Chondrocyte (in vitro differentiated cells): ENCODE data around the gene ITGA11. TPM values are rescaled to one million over a fixed set of nuclear protein-coding genes. Genes with fewer than 3 reads are reported as not detected.
A peak's percentile ranks its signal among the peaks of the same experiment; 100 is the strongest.

Experiments used
- DNase-seq: peaks from one replicate; pipeline ENCODE4 v3.0.0; 2021; ENCODE audit warnings: mixed read lengths, low spot score
- H3K27ac Mint-ChIP-seq: one replicate; pipeline ENCODE4 v1.8.0; 2021; ENCODE audit warnings: mild to moderate bottlenecking, moderate library complexity, mixed read lengths; ENCODE audit not compliant: unreplicated experiment
- H3K27me3 Mint-ChIP-seq: 2 replicates; pipeline ENCODE4 v1.8.0; 2021; ENCODE audit warnings: low read depth, mixed read lengths
- H3K36me3 Mint-ChIP-seq: 2 replicates; pipeline ENCODE4 v1.8.0; 2021; ENCODE audit warnings: low read depth, mixed read lengths
- H3K4me1 Mint-ChIP-seq: 2 replicates; pipeline ENCODE4 v1.8.0; 2021; ENCODE audit warnings: low read depth, mild to moderate bottlenecking, mixed read lengths
- H3K4me3 Mint-ChIP-seq: one replicate; pipeline ENCODE4 v1.8.0; 2021; ENCODE audit warnings: mild to moderate bottlenecking, moderate library complexity, mixed read lengths; ENCODE audit not compliant: unreplicated experiment
- H3K9me3 Mint-ChIP-seq: 2 replicates; pipeline ENCODE4 v1.8.0; 2021; ENCODE audit warnings: low read depth, mixed read lengths
- total RNA-seq: library from RNA; stranded (reverse); gene quantifications from 3 replicates; pipeline ENCODE4 v1.2.1, GENCODE V29; 2021
- TF ChIP-seq, protein P1 (sequence below): fragments of 200-600 bp; sonication (generic); IDR thresholded peaks from 2 replicates; pipeline ENCODE4 v1.5.0; 2021; ENCODE audit warnings: antibody characterized with exemption, mild to moderate bottlenecking, moderate library complexity

Gene ITGA11
- total RNA-seq, 1 donor from 2014 or later: 1,092 TPM

DNA sequence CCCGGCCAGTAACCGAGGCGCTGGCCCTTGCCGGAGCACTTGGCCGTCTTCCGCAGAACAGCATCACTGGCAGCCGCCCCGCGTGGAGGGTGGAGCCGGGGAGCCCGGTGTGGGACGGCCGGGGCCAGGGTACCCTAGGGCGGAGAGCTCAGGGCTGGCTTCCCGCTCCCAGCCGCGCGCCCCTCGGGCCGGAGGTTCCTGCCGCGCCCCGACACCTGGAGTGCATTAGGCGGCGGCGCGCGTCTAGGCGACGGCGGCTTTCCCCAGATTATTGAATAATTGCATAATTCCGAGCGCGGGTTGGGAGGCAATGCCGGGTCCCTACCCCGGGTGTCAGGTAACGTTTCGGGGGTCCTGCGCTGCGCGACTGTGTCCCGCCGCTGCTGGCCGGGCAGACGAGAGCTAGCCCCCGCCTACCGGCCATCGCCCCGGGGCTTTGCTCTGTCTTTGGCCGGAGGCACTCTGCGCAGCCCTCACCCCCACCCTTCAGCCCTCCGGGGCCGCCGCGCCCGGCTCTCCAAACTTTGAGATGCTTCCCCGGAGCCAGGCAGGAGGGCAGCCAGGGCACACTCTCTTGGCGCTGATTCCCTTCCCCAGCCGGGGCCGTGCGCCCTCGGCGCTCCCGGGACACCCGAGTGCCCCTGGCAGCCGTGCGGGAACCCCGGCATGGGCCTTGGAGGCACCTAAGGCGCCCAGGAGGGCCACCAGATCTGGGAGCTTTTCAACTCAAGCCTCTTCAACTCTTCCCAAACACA, 749 bp downstream of the ITGA11 start:
- H3K4me1 Mint-ChIP-seq: peaks cover 51% of the 10 kb centered on the region
- no peak for DNase-seq
- peaks cover 28% of the 10 kb centered on the region for H3K36me3 Mint-ChIP-seq
- no peaks in the 10 kb centered on the region for H3K27me3 Mint-ChIP-seq
- H3K27ac Mint-ChIP-seq: peak overlapping the region; percentile 95
- H3K4me3 Mint-ChIP-seq: peak overlapping the region; percentile 97
- TF ChIP-seq, protein P1, sequence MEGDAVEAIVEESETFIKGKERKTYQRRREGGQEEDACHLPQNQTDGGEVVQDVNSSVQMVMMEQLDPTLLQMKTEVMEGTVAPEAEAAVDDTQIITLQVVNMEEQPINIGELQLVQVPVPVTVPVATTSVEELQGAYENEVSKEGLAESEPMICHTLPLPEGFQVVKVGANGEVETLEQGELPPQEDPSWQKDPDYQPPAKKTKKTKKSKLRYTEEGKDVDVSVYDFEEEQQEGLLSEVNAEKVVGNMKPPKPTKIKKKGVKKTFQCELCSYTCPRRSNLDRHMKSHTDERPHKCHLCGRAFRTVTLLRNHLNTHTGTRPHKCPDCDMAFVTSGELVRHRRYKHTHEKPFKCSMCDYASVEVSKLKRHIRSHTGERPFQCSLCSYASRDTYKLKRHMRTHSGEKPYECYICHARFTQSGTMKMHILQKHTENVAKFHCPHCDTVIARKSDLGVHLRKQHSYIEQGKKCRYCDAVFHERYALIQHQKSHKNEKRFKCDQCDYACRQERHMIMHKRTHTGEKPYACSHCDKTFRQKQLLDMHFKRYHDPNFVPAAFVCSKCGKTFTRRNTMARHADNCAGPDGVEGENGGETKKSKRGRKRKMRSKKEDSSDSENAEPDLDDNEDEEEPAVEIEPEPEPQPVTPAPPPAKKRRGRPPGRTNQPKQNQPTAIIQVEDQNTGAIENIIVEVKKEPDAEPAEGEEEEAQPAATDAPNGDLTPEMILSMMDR: peak; percentile 25
- no peaks in the 10 kb centered on the region for H3K9me3 Mint-ChIP-seq

DNA sequence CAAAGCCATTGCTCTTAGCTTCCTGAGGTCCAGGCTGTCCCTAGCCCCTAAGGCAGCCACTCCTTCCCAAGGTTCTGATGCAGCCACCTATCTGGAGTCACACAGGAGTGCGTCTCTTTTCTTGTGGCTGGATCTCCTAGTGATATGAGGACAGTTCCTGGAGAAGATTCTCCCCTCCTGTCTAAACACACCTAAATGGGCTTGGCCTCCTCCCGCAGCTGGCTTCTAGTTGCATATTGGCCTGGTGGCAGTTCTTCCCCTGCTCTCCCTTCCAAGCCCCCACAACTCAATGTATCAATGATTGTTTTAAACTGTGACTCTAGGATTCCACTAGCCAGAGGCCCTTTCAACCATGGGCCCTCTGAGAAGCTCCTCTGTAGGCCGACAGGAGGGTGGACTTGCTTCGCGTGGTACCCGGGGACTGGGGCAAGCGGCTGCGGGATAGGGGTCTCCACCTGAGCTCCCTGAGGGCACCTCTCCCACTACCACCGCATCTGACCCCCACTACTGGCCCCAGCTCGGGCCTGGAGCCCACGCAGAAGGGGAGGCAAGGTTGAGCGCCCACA, 1.4 kb downstream of the ITGA11 start:
- Mint-ChIP-seq H3K4me3 (peak overlapping the region; percentile 97), H3K4me1 (peaks cover 57% of the 10 kb centered on the region), H3K27ac (peak overlapping the region; percentile 95), H3K36me3 (peaks cover 30% of the 10 kb centered on the region), H3K27me3 (no peaks in the 10 kb centered on the region), H3K9me3 (no peaks in the 10 kb centered on the region)
- DNase-seq: no peak
- TF ChIP-seq, protein P1: no peak

DNA sequence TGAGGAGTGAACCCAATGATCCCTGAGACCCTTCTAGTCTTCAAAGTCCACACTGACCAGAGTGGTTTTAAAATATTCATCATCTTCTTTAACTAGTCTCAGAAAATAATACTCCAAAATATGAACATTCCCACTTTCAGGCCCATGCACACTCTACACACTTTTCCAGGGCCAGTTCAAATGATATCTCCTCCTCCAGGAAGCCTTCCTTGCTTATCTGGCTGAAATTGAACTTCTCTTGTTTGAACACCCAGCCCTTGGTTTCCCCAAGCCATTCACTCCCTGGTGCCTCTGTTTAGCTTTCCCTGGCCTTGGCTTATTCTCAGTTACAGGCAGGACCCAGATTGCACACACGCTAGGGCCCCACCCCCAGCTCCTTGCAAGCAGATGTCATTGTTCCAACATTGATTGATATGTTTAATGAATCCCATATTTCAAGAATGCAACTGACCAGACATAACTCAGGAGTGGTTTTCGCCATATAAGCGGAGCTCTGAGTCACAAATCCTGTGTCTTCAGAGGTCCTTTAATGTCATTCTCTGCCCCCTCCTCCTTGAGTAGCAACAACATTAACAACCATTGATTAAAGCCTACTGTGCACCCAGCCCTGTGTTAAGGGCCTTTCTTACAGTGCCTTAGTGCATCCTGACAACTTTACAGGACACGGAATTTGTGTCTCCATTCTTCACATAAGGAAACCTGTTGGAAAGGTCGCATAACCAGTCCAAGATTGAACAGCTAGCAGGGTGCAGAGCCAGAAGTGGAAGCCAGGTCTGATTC, 2.1 kb downstream of the ITGA11 start:
- Mint-ChIP-seq H3K36me3 (peaks cover 32% of the 10 kb centered on the region), H3K27me3 (no peaks in the 10 kb centered on the region), H3K4me3 (peak overlapping the region; percentile 97), H3K27ac (peak overlapping the region; percentile 95), H3K4me1 (peaks cover 64% of the 10 kb centered on the region), H3K9me3 (no peaks in the 10 kb centered on the region)
- DNase-seq: no peak
- TF ChIP-seq, protein P1: no peak

DNA sequence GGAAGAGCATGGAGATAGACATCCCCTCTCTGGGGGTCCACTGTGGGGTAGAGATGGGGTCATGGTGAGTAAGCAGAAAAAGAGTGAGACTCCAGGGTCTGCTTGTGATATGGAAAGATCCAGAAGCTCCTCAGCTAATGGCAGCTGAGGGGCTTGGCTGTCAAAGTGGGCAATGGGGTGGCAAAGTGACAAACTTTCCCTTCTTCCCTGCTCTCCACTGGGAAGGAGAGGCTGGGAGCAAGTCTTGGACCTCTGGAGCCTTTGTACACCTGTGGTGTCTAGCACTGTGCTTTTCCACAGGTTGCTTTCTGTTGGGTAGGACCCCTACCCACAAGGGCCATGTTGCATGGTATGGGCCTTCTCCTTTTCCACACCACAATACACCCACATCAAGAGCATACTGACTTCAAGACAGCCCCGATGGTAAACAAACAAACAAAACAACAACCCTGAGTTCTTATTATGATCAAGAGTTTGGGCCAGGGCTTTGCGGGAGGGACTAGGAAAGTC, 3.5 kb downstream of the ITGA11 start:
- H3K27me3 Mint-ChIP-seq: no peaks in the 10 kb centered on the region
- H3K36me3 Mint-ChIP-seq: peaks cover 41% of the 10 kb centered on the region
- TF ChIP-seq, protein P1: no peak
- H3K4me1 Mint-ChIP-seq: peaks cover 78% of the 10 kb centered on the region
- H3K4me3 Mint-ChIP-seq: peak overlapping the region; percentile 97
- H3K9me3 Mint-ChIP-seq: no peaks in the 10 kb centered on the region
- H3K27ac Mint-ChIP-seq: peak overlapping the region; percentile 95
- no peak for DNase-seq

DNA sequence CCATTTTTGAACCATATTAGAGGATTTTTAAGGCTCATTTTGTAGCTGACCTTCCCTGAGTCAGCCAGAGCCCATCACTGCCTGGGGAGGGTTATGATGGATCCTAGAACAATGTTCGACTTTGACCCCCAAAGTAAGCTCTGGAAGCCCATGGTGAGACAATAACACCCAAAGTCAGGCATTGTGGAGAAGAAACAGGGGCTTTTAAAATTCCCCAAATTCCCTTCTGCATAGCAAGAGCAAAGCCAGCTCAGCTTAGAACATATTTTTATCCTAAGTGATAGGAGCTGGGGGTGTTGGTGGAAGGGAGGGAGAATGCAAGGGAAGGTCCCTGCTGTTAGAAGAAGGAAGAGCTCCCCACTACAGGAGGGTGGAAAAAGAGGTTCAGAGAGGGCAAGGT, 4.0 kb downstream of the ITGA11 start:
- TF ChIP-seq, protein P1: no peak
- no peak for DNase-seq
- H3K9me3 Mint-ChIP-seq: no peaks in the 10 kb centered on the region
- H3K36me3 Mint-ChIP-seq: peaks cover 43% of the 10 kb centered on the region
- peak overlapping the region; percentile 95 for H3K27ac Mint-ChIP-seq
- peak overlapping the region; percentile 97 for H3K4me3 Mint-ChIP-seq
- H3K27me3 Mint-ChIP-seq: no peaks in the 10 kb centered on the region
- H3K4me1 Mint-ChIP-seq: peaks cover 82% of the 10 kb centered on the region
